Psoas muscle (tissue), 8 donors: ENCODE results near the gene BHLHE23. TPM values are rescaled to one million over a fixed set of nuclear protein-coding genes. Genes with fewer than 3 reads are reported as not detected.

ENCODE experiments used
- ATAC-seq, 4 donors: fragments of 200-7000 bp; cut with Tn5 transposase; one replicate each; pipeline ENCODE4 v1.9.1; 2020; ENCODE audit warnings: moderate library complexity in 3 of 4, mild to moderate bottlenecking in 2 of 4
- DNase-seq, 2 donors: peaks; one replicate each; pipeline ENCODE4 v3.0.0-alpha.2; 2020
- H3K27ac ChIP-seq: fragments of 200-600 bp; one replicate; pipeline ENCODE4 v1.8.0; 2022
- H3K27me3 ChIP-seq, 3 donors: fragments of 200-600 bp in 1 of 3; one replicate each; pipeline versions ENCODE4 v1.6.1 to v1.8.0; 2013 to 2022; ENCODE audit warnings: low read length in 2 of 3, mild to moderate bottlenecking in 2 of 3, moderate library complexity in 1 of 3; ENCODE audit not compliant: insufficient read depth in 3 of 3
- H3K36me3 ChIP-seq, 2 donors: fragments of 200-600 bp in 1 of 2; one replicate each; pipeline versions ENCODE4 v1.6.1 to v1.8.0; 2013 to 2022; ENCODE audit warnings: low read depth in 1 of 2, mild to moderate bottlenecking in 1 of 2, moderate library complexity in 1 of 2; ENCODE audit not compliant: insufficient read depth in 1 of 2
- H3K4me1 ChIP-seq: fragments of 200-600 bp; one replicate; pipeline ENCODE4 v1.8.0; 2022
- H3K4me3 ChIP-seq: fragments of 200-600 bp; one replicate; pipeline ENCODE4 v1.8.0; 2022; ENCODE audit warnings: mild to moderate bottlenecking
- H3K9me3 ChIP-seq: fragments of 200-600 bp; one replicate; pipeline ENCODE4 v1.8.0; 2022
- WGBS, 3 donors: extraction: QIAGEN DNeasy Blood & Tissue Kit; methylation state at CpG; one replicate each; pipeline versions ENCODE4 v1.1.6 to v1.1.7; 2013; 5-methylcytosine and 5-hydroxymethylcytosine counted together
- intact Hi-C, 2 donors: fragments of 100-400 bp; cut with DNase I; formaldehyde crosslinking; loops; one replicate each; pipeline versions ENCODE4 v1.11.0 to v1.14.2; 2022
- polyA plus RNA-seq, 3 donors: library from polyadenylated mRNA; stranded (reverse); fragments of 200-250 nt; gene quantifications; one replicate each; pipeline ENCODE4 v1.2.3, GENCODE V29; 2013
- total RNA-seq, 4 donors: library from RNA; stranded (reverse); fragmentation: NEBNext Ultra II Directional in 2 of 4; extraction: Animal tissue kit (Norgen Biotek cat#: 25700) in 2 of 4; gene quantifications; one replicate each; pipeline versions ENCODE4 v1.2.1 to v1.2.4, GENCODE V29; 2021 to 2023
- TF ChIP-seq, protein P1 (sequence below): fragments of 200-600 bp; IDR thresholded peaks from one replicate; pipeline ENCODE4 v1.8.0; 2022; ENCODE audit warnings: antibody characterized with exemption
- donor health status: healthy with polysubstance abuse.
- donor health status: DM: no; HTN: no; CAD: no; lungs with moderate emphysema.
- donor health status: Bipolar disorder and iron deficiency.
- donor health status: healthy.
- donor health status: DM: yes; HTN: yes; CAD: no.
- donor health status: DM: no; HTN: no; CAD: no.
- donor health status: DM: no; HTN: no; CAD: no.
- donor health status: DM: yes; HTN: yes; CAD: no.

Gene BHLHE23
- total and polyA plus RNA-seq, 7 donors, result not detected

DNA sequence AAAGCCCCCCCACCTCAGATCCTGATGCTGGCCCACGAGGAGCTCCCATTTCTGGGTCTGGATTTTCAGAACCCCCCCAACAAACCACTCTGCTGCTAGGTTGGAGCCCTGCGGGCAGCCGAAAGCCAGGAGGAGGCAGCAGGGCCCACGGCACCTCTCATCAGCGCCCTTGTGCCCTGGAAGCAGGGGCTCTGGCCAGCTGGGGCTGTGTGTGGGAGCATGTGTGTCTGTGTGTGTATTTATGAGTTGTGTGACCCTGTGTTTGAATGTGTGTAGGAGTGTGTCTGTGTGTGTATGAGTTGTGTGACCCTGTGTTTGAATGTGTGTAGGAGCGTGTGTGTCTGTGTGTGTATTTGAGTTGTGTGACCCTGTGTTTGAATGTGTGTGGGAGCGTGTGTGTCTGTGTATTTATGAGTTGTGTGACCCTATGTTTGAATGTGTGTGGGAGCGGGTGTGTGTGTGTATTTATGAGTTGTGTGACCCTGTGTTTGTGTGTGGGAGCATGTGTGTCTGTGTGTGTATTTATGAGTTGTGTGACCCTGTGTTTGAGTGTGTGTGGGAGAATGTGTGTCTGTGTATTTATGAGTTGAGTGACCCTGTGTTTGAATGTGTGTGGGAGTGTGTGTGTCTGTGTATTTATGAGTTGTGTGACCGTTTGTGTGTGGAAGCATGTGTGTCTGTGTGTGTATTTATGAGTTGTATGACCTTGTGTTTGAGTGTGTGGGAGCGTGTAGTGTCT lies 35.4 kb downstream of the BHLHE23 start:
- H3K4me1 ChIP-seq, result no peaks in the 10 kb centered on the region
- TF ChIP-seq, protein P1, sequence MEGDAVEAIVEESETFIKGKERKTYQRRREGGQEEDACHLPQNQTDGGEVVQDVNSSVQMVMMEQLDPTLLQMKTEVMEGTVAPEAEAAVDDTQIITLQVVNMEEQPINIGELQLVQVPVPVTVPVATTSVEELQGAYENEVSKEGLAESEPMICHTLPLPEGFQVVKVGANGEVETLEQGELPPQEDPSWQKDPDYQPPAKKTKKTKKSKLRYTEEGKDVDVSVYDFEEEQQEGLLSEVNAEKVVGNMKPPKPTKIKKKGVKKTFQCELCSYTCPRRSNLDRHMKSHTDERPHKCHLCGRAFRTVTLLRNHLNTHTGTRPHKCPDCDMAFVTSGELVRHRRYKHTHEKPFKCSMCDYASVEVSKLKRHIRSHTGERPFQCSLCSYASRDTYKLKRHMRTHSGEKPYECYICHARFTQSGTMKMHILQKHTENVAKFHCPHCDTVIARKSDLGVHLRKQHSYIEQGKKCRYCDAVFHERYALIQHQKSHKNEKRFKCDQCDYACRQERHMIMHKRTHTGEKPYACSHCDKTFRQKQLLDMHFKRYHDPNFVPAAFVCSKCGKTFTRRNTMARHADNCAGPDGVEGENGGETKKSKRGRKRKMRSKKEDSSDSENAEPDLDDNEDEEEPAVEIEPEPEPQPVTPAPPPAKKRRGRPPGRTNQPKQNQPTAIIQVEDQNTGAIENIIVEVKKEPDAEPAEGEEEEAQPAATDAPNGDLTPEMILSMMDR, result no peak
- no peaks in the 10 kb centered on the region for H3K36me3 ChIP-seq
- no peak for DNase-seq
- H3K27me3 ChIP-seq, result peaks cover 0 to 80% (median 23%) of the 10 kb centered on the region in 3 donors
- ATAC-seq, result no peak
- no peak overlapping the region for H3K4me3 ChIP-seq
- WGBS, 3 donors, result 64 to 75% (median 72%) methylated on average over 9 to 10 of the region's 10 CpGs
- intact Hi-C loops, result no loop called here
- no peaks in the 10 kb centered on the region for H3K9me3 ChIP-seq
- no peak overlapping the region for H3K27ac ChIP-seq

DNA sequence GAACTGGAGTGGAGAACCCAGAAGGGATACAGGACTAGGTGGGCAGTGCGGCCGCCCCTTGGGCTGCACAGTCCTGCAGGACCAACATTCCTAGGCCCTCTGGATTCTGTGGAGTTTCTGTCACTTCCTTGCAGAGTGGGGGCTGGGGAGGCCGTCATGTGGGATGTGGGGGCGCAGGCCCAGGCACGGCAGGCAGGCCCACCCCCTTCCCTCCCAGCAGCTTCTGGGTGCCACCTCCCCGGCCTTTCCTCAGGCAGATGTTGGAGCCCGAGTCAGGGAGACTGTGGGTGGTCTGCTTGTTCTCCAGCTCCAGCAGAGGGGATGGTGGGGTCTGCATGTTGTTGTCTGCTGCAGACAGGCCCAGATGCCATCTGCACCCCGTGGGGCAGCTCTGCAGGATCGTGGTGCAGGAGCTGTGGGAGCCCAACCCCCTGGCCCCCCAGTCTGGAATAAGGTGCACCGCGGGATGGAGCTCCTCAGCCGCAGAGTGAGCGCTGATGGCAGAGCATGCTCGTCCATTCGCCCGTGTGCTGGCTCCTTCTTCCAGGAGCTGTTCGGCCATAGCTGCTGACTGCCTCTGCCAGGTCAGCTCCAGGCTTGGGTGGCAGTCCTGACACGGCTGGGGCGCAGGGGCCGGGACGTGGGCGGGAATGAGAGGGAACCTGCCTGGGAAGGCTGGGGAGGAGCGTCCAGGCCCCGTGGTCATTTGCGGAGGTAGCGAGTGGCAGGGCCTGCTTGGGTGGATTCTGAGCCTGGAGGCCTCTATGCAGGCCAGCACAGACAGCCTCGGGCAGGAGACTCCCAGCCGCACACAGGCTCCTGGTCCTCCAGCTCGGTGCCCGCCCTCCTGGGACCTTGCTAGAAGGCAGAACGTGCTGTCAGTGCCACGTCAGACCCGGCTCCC lies 36.2 kb downstream of the BHLHE23 start:
- Histone ChIP-seq H3K9me3 (no peaks in the 10 kb centered on the region), H3K27me3 (peaks cover 0 to 71% (median 19%) of the 10 kb centered on the region in 3 donors), H3K4me1 (no peaks in the 10 kb centered on the region), H3K27ac (no peak overlapping the region), H3K4me3 (no peak overlapping the region), H3K36me3 (no peaks in the 10 kb centered on the region)
- intact Hi-C loops, result no loop called here
- WGBS, 3 donors, result 42 to 52% (median 51%) methylated on average over 31 to 33 of the region's 33 CpGs
- ATAC-seq, result no peak
- TF ChIP-seq, protein P1, result no peak
- DNase-seq, result no peak

- Histone ChIP-seq H3K9me3 (no peaks in the 10 kb centered on the region), H3K4me3 (no peak overlapping the region), H3K36me3 (no peaks in the 10 kb centered on the region), H3K27ac (no peak overlapping the region), H3K27me3 (peaks cover 0 to 65% (median 13%) of the 10 kb centered on the region in 3 donors), H3K4me1 (no peaks in the 10 kb centered on the region)
- TF ChIP-seq, protein P1, result no peak
- 66 to 76% (median 71%) methylated on average over 8 of the region's 8 CpGs for WGBS, 3 donors
- ATAC-seq (no peak), DNase-seq (no peak)
- intact Hi-C loops, result no loop called here
Measured at GRCh38 chr20:62969939-62970306, 36.8 kb downstream of the BHLHE23 start.

GRCh38 chr20:62969179-62969760 lies 37.5 kb downstream of the BHLHE23 start:
- ATAC-seq (no peak), DNase-seq (no peak)
- Histone ChIP-seq H3K4me1 (no peaks in the 10 kb centered on the region), H3K27me3 (peaks cover 0 to 59% (median 11%) of the 10 kb centered on the region in 3 donors), H3K36me3 (no peaks in the 10 kb centered on the region), H3K4me3 (no peak overlapping the region), H3K9me3 (no peaks in the 10 kb centered on the region), H3K27ac (no peak overlapping the region)
- 50 to 55% (median 51%) methylated on average over 16 of the region's 16 CpGs for WGBS, 3 donors
- intact Hi-C loops, result no loop called here
- TF ChIP-seq, protein P1, result no peak
